ENCODE data around the gene PDCL3.

PDCL3 gene
- total RNA-seq, result 16.2 to 23.4 reads per million in 2 donors

DNA sequence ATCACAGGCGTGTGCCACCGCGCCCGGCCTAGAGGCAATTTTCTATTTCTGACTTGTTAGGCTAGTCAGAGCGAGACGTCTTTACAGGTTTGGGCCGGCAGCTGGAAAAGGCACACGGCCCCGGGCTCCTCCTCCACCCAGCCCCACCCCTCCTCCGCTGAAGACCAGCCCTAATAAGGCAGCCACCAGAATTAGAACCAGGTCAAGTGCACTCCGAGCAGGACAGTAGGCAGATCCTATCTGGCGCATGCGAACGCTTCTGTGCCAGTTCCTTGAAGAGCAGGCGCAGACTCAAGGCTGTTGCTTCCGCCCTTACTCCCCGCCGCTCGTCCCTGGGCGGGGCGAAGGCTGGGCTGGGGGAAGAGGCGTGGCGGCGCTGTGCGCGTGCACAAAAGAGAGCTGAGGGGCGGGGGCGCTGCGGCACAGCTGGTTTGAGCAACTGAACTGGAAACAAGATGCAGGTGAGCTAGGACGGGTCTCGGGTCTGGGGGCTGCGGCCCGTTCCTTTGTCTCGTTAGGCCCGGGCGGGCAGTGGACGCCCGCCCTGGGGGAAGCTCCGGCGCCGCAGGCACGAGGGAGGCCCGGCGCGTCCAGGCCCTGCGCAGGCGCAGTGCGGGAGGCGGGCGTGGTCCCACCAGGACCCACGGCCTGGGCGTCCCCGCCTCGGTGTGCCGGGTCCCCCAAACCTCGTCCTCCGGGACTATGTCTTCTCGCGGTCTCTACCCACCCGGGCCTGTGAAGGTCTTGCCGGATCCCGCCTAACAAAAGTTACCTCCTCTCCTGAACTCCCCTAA lies at the start of gene PDCL3:
TSS of gene PDCL3 (plus strand) at position 381 of the 794 bp plus-strand sequence. CDS start at position 456, 75 bp downstream.
- peak; percentile 85 to 98 (median 91) for DNase-seq

DNA sequence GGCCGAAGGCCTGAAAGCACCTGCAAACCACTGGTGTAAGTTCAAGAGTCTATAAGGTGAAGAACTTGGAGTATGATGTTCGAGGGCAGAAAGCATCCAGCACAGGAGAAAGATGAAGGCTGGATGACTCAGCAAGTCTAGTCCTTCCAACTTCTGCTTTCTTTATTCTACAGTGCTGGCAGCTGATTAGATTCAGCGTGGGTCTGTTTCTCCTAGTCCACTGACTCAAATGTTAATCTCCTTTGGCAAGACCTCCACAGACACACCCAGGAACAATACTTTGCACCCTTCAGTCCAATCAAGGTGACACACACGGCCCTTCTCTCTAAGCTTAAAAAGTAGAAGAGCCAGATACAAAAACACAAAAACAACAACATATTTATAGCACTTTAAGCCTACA lies 49.1 kb upstream of the PDCL3 start:
- DNase-seq, result no peak

- no peak for DNase-seq
Measured at GRCh38 chr2:100517556-100517955, 45.2 kb upstream of the PDCL3 start.

GRCh38 chr2:100518801-100519200 lies 44.0 kb upstream of the PDCL3 start:
- no peak for DNase-seq

GRCh38 chr2:100520224-100520623 lies 42.6 kb upstream of the PDCL3 start:
- DNase-seq, result no peak

- DNase-seq, result no peak
Measured at GRCh38 chr2:100522430-100522829, 40.4 kb upstream of the PDCL3 start.

DNA sequence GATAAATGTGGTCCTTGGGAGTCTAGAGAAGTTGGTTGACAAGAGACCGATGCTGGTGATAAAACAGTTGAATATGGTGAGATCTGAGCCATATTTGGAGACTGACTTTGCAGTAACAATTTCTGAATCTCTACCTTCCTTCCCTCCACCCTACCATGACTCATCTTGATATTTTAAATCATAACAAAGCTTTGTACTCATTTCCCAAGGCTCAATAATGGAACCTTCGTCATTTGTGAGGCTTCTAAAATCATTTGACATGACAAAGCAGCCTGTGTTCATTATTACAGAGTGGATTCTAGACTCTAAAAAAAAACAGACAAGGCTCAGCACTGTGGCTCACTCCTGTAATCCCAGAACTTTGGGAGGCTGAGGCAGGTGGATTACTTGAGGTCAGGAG lies 38.5 kb upstream of the PDCL3 start:
- peak in 1 of 5 experiments; percentile 23 for DNase-seq

GRCh38 chr2:100526868-100527267 lies 35.9 kb upstream of the PDCL3 start:
- DNase-seq, result no peak

DNA sequence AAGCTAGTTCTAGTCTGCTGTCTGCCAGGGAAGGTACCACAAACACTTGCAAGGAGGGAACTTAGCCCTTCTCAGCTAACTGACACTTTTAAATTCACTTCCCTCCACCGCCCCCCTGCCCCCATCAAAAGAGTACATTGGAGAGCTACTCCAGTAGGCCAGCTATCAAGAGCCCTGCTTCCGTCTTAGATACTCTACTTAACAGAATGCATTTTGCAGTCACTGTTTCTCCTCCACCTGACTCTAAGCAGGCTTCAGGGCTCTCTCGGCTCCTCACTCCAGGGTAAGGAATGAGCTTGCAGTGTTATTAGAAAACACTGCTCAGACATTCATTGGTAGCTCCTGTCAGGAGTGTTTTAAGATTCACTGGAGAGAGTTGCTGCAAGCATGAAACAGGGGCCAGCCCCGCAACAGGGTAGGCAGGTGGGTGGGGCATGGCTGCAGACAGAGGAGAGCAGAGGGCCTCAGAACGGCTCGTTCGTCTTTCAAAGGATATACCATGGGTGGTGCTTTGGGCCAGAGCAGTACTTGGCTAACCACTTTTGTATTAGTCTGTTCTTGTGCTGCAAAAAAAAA lies 35.3 kb upstream of the PDCL3 start:
- no peak for DNase-seq

- no peak for DNase-seq
Measured at GRCh38 chr2:100529176-100529575, 33.6 kb upstream of the PDCL3 start.

DNA sequence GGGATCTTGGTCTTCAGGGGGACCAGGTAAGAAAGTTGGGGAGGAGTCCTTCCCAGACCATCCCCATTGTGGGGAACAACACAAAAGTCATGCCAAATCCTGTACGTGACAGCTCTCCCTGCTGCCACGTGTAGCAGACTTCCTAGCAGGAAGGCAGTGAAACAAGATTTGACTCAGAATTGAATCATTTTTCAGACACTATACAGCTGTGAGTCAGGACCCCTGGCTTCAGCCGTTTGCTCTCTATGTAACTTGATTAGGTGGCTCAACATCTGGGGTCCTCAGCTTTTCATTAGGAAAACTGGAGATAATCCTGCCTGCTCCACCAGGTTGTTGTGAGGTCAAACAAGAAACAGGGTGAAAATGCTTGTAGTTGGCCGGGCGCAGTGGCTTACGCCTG lies 32.9 kb upstream of the PDCL3 start:
- DNase-seq, result no peak

DNA sequence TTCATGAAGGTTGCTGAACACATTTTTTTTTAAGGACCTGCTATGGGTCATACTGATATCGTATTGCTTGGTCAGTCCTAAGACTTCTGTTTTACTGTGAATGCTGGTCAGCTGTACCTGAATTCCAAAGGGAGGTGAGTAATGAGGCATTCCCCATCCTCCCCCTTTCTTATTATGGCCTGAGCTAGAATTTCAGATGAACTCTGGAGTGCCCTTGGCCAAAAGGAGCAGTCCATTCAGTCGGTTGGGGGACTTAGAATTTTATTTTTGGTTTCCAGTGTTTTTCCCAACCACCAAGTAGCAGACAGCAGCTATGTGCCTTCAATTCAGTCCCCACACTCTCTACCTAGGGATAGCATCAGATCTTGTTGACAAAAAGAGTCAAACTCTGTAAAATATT lies 26.9 kb upstream of the PDCL3 start:
- no peak for DNase-seq

- no peak for DNase-seq
Measured at GRCh38 chr2:100537918-100538317, 24.9 kb upstream of the PDCL3 start.

DNA sequence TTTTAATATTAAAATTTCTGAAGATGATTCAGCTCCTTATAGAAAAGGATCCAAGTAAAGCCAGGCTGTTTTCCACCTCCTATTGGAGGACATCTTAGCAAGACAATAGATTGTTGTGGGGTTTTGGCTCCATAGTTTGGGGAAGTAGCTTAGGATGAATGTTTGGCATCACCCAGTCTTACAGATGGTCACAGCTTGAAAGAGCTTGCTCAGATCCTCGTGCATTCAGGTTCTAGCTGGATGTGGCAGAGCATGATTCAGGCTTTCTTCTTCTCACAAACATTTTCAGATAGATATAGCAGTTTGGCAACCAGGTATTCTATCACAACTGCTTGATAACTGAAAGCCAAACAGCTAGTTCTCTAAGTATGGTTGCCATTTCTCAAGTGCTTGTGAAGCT lies 23.6 kb upstream of the PDCL3 start:
- no peak for DNase-seq

GRCh38 chr2:100541404-100541803 lies 21.4 kb upstream of the PDCL3 start:
- no peak for DNase-seq

GRCh38 chr2:100542418-100542817 lies 20.4 kb upstream of the PDCL3 start:
- DNase-seq, result no peak

DNA sequence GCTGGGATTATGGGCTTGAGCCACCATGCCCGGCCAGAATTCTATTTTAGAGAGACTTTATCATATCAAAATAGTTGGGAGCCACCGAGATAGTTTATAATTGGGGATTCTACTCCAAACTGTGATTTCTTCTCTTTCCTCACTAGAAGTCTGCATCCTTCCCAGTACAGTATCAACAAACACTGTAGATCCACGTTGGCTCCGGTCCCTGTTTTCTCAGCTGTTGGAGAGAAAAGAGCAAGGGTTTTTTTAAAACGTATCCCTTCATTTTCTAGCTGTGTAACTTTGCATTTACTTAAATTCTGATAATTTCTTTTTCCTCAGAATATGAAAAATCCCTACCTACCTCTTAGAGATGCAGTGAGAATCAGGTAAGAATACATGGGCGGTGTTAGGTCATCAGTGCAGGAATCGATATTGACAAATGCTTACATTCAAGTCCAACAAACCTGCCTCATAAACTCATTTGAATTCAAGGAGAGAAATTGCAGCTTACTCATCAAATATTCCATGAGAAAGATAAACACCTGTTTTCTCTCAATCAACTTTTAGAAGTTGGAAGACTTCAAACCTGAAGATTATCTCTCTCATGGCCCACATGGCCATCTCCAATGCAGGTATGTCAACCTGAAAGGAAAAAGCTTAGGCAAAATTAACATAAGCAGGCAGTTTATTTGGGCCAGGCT lies 17.7 kb upstream of the PDCL3 start:
- no peak for DNase-seq

DNA sequence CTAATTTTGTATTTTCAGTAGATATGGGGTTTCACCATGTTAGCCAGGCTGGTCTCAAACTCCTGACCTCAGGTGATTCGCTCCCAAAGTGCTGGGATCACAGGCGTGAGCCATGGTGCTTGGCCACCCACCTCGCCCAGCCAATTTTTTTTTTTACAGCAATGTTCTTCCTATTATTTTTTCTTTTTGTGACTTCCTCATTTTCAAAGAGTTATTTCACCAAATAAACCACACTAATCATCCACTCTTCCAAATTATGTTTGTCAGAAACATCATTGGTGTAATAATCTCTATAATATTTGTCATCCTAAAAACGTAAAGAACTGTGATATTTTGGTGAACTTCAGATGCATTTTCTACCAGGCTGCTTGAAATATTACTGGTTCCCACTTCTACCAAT lies 16.3 kb upstream of the PDCL3 start:
- DNase-seq, result no peak

GRCh38 chr2:100548771-100549170 lies 14.0 kb upstream of the PDCL3 start:
- DNase-seq, result no peak

GRCh38 chr2:100551303-100551702 lies 11.5 kb upstream of the PDCL3 start:
- no peak for DNase-seq

DNA sequence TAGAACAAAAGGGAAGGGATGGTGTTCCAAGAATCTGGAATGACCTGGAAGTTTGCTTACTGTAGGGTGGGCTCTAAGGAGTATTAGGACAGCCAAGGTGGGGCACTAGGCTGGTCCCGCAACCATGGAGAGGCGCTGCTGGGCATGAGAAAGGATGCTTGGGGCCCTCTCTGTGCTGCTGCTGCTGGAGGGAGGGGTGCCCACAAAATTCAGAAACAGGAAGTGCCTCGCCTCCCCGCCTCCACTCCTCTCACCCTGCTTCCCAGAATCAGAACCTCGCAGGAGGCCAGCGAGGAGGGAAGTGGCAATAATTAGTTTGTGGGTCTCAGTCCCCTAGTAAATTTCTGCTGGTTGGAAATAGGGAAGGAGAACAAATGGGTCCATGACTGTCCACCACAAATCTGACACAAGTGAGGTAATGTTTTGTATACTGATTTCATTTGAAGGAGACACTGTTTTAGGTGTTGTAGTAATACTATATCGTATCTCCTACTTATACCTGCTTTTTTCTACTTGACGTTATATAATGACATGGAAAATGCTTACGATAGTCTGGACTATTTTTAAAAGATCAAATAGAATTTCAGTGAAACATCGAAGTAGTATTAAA lies 7.9 kb upstream of the PDCL3 start:
- peak in 3 of 5 experiments; percentile 13 to 76 (median 20) for DNase-seq

DNA sequence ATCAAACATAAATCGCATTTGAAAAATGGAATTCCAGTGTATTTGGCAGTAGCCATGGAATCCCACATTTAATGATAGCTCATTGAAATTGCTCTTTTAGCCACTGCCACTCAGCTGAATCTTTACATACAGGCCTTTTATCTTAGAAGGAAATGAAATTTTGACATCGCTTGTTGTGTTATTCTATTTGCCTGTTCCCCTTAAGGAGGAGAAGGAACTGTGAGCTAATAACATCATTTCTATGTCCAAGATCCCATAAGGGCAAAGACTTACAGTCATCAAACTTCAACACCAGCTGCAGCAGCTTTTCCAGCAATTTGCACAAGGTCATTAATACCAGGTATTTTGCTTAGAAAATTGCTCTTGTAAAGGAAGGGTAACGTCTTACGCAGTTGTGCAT lies 6.0 kb upstream of the PDCL3 start:
- no peak for DNase-seq

GRCh38 chr2:100560216-100560830 lies 2.5 kb upstream of the PDCL3 start:
- DNase-seq, result no peak
